Psoas muscle (tissue), 8 donors: ENCODE data around the gene ITPR3. TPM values are rescaled to one million over a fixed set of nuclear protein-coding genes. Genes with fewer than 3 reads are reported as not detected.

Experiments
- ATAC-seq, 4 donors: fragments of 200-7000 bp; cut with Tn5 transposase; one replicate each; pipeline ENCODE4 v1.9.1; 2020; ENCODE audit warnings: moderate library complexity in 3 of 4, mild to moderate bottlenecking in 2 of 4
- DNase-seq, 2 donors: peaks; one replicate each; pipeline ENCODE4 v3.0.0-alpha.2; 2020
- H3K27ac ChIP-seq: fragments of 200-600 bp; one replicate; pipeline ENCODE4 v1.8.0; 2022
- H3K27me3 ChIP-seq, 3 donors: fragments of 200-600 bp in 1 of 3; one replicate each; pipeline versions ENCODE4 v1.6.1 to v1.8.0; 2013 to 2022; ENCODE audit warnings: low read length in 2 of 3, mild to moderate bottlenecking in 2 of 3, moderate library complexity in 1 of 3; ENCODE audit not compliant: insufficient read depth in 3 of 3
- H3K36me3 ChIP-seq, 2 donors: fragments of 200-600 bp in 1 of 2; one replicate each; pipeline versions ENCODE4 v1.6.1 to v1.8.0; 2013 to 2022; ENCODE audit warnings: low read depth in 1 of 2, mild to moderate bottlenecking in 1 of 2, moderate library complexity in 1 of 2; ENCODE audit not compliant: insufficient read depth in 1 of 2
- H3K4me1 ChIP-seq: fragments of 200-600 bp; one replicate; pipeline ENCODE4 v1.8.0; 2022
- H3K4me3 ChIP-seq: fragments of 200-600 bp; one replicate; pipeline ENCODE4 v1.8.0; 2022; ENCODE audit warnings: mild to moderate bottlenecking
- H3K9me3 ChIP-seq: fragments of 200-600 bp; one replicate; pipeline ENCODE4 v1.8.0; 2022
- WGBS, 3 donors: extraction: QIAGEN DNeasy Blood & Tissue Kit; methylation state at CpG; one replicate each; pipeline versions ENCODE4 v1.1.6 to v1.1.7; 2013; 5-methylcytosine and 5-hydroxymethylcytosine counted together
- intact Hi-C, 2 donors: fragments of 100-400 bp; cut with DNase I; formaldehyde crosslinking; loops; one replicate each; pipeline versions ENCODE4 v1.11.0 to v1.14.2; 2022
- polyA plus RNA-seq, 3 donors: library from polyadenylated mRNA; stranded (reverse); fragments of 200-250 nt; gene quantifications; one replicate each; pipeline ENCODE4 v1.2.3, GENCODE V29; 2013
- total RNA-seq, 4 donors: library from RNA; stranded (reverse); fragmentation: NEBNext Ultra II Directional in 2 of 4; extraction: Animal tissue kit (Norgen Biotek cat#: 25700) in 2 of 4; gene quantifications; one replicate each; pipeline versions ENCODE4 v1.2.1 to v1.2.4, GENCODE V29; 2021 to 2023
- TF ChIP-seq, protein P1 (sequence below): fragments of 200-600 bp; IDR thresholded peaks from one replicate; pipeline ENCODE4 v1.8.0; 2022; ENCODE audit warnings: antibody characterized with exemption
- donor health status: healthy with polysubstance abuse.
- donor health status: DM: no; HTN: no; CAD: no; lungs with moderate emphysema.
- donor health status: Bipolar disorder and iron deficiency.
- donor health status: healthy.
- donor health status: DM: yes; HTN: yes; CAD: no.
- donor health status: DM: no; HTN: no; CAD: no.
- donor health status: DM: no; HTN: no; CAD: no.
- donor health status: DM: yes; HTN: yes; CAD: no.

ITPR3 gene
- total and polyA plus RNA-seq, 7 donors: 1.9 to 7.4 (median 3.8) TPM

DNA sequence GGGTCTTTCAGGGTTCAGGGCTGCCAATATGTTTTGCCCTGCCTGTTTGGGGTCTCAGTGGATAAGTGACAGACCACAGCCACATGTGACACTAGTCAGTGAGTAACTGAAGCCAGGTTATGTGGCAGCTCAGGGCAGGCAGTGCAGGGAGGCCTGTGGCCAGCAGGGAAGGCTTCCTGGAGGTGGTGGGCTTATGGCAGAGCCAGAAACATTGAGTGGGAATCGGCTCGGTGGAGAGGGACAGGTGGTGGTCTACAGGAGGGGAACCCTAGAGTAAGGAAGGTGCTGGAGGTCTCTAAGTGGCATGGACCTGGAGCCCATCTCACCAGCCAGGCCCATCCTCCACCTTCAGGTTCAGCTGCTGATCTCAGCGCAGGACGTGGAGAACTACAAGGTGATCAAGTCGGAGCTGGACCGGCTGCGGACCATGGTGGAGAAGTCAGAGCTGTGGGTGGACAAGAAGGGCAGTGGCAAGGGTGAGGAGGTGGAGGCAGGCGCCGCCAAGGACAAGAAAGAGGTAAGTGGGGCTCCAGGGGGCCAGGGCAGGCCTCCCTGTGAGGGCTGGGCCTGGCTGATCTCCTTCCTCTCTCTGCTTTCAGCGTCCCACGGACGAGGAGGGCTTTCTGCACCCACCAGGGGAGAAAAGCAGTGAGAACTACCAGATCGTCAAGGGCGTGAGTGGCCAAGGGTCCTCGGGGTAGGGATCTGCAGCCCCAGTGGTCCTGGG is 55.5 kb downstream of the ITPR3 start:
- Histone ChIP-seq H3K36me3 (peaks cover 0 to 6% of the 10 kb centered on the region in 2 donors), H3K4me1 (no peaks in the 10 kb centered on the region), H3K9me3 (no peaks in the 10 kb centered on the region), H3K27ac (no peak overlapping the region), H3K4me3 (no peak overlapping the region), H3K27me3 (no peaks in the 10 kb centered on the region)
- TF ChIP-seq, protein P1, sequence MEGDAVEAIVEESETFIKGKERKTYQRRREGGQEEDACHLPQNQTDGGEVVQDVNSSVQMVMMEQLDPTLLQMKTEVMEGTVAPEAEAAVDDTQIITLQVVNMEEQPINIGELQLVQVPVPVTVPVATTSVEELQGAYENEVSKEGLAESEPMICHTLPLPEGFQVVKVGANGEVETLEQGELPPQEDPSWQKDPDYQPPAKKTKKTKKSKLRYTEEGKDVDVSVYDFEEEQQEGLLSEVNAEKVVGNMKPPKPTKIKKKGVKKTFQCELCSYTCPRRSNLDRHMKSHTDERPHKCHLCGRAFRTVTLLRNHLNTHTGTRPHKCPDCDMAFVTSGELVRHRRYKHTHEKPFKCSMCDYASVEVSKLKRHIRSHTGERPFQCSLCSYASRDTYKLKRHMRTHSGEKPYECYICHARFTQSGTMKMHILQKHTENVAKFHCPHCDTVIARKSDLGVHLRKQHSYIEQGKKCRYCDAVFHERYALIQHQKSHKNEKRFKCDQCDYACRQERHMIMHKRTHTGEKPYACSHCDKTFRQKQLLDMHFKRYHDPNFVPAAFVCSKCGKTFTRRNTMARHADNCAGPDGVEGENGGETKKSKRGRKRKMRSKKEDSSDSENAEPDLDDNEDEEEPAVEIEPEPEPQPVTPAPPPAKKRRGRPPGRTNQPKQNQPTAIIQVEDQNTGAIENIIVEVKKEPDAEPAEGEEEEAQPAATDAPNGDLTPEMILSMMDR: no peak
- DNase-seq (no peak), ATAC-seq (no peak)
- whole genome bisulfite sequencing, 3 donors: 80 to 87% (median 83%) methylated on average over 10 to 15 of the region's 15 CpGs
- intact Hi-C loops: no loop called here

DNA sequence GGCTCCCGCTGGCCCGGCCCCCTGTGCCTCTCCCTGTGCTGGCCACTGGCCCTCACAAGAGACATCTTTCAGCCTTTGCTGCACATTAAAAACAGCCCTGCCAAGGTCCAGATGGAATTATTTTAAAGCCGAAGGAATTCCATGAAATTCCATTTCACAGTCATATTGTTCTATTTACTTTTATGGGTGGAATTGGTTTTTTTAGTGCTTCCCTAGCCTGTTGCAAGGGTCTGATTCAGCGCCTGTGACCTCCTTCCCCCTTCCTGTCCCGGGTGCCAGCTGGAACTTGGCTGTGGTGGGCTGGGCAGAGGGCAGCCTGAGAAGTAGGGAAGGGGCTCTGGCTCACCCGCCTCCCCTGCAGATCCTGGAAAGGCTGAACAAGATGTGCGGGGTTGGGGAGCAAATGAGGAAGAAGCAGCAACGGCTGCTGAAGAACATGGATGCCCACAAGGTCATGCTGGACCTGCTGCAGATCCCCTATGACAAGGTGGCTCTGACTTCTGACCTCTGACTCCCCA is 56.1 kb downstream of the ITPR3 start:
- H3K4me3 ChIP-seq: no peak overlapping the region
- H3K27ac ChIP-seq: no peak overlapping the region
- no peak for ATAC-seq
- TF ChIP-seq, protein P1: no peak
- no peaks in the 10 kb centered on the region for H3K4me1 ChIP-seq
- 65 to 76% (median 74%) methylated on average over 8 of the region's 8 CpGs for WGBS, 3 donors
- no peaks in the 10 kb centered on the region for H3K27me3 ChIP-seq
- H3K36me3 ChIP-seq: peaks cover 0 to 6% of the 10 kb centered on the region in 2 donors
- intact Hi-C loops: no loop called here
- no peaks in the 10 kb centered on the region for H3K9me3 ChIP-seq
- DNase-seq: no peak

DNA sequence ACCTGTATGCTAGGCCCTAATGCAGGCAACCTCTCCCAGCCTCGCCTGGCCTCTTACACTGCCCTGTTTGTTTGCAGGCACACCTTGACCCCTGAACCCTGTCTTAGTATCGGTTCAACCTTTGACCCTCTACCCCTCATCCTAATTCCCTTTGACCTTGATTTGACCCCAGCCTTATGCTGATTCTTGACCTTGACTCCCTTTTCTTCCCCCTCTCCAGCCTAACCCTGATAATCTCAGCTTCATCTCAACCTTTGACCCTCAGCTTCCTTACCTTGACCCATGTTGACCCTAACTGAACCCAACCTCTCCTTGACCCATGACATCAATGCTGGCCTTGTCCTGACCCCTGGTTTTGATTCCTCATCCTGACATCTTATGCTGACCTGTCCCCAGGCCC is 56.6 kb downstream of the ITPR3 start:
- 97 to 100% (median 97%) methylated on average over 2 of the region's 2 CpGs for WGBS, 3 donors
- intact Hi-C loops: no loop called here
- no peaks in the 10 kb centered on the region for H3K9me3 ChIP-seq

DNA sequence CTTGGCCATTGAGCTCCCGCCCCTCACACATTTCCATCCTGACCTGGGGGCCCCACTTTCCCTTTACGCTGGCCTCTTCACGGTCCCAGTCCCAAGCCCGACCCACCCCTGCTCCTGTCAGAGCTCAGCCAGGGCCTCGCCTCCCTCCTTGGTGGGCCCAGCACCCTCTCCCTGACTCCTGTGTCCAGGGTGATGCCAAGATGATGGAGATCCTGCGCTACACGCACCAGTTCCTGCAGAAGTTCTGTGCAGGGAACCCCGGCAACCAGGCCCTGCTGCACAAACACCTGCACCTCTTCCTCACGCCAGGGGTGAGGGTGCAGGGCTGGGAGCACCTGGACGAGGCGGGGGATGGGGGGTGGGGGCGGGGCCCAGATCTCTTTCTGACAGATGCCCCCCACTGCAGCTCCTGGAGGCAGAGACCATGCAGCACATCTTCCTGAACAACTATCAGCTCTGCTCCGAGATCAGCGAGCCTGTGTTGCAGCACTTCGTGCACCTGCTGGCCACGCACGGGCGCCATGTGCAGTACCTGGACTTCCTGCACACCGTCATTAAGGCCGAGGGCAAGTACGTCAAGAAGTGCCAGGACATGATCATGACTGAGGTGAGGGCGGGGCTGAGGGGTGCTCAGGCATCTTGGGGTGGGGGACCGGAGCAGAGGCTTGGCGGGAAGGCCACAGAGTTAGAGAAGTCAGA is 57.3 kb downstream of the ITPR3 start:
- TF ChIP-seq, protein P1: no peak
- 89 to 92% (median 91%) methylated on average over 24 of the region's 24 CpGs for WGBS, 3 donors
- Histone ChIP-seq H3K4me3 (no peak overlapping the region), H3K27ac (no peak overlapping the region), H3K36me3 (peaks cover 0 to 6% of the 10 kb centered on the region in 2 donors), H3K4me1 (no peaks in the 10 kb centered on the region), H3K9me3 (no peaks in the 10 kb centered on the region), H3K27me3 (no peaks in the 10 kb centered on the region)
- DNase-seq (no peak), ATAC-seq (no peak)
- intact Hi-C loops: no loop called here

More for the DNA sequence above, 56.6 kb downstream of the ITPR3 start:
- Histone ChIP-seq H3K4me3 (no peak overlapping the region), H3K27ac (no peak overlapping the region), H3K36me3 (peaks cover 0 to 6% of the 10 kb centered on the region in 2 donors), H3K27me3 (no peaks in the 10 kb centered on the region), H3K4me1 (no peaks in the 10 kb centered on the region)
- DNase-seq: no peak
- ATAC-seq: no peak
- TF ChIP-seq, protein P1: no peak
